Lung (tissue), 12 donors: ENCODE measurements around the gene CNDP1. TPM values are rescaled to one million over a fixed set of nuclear protein-coding genes. Genes with fewer than 3 reads are reported as not detected.

Experiments used
- ATAC-seq: fragments of 200-7000 bp; cut with Tn5 transposase; one replicate; pipeline ENCODE4 v1.9.1; 2020; ENCODE audit warnings: moderate number of reproducible peaks; ENCODE audit not compliant: insufficient read depth, low FRiP score
- DNase-seq, 3 donors: peaks; one replicate each; pipeline ENCODE4 v3.0.0-alpha.2; 2013 to 2017
- H3K27ac ChIP-seq, 2 donors: one replicate each; pipeline ENCODE4 v1.5.1; 2013; ENCODE audit warnings: mild to moderate bottlenecking in 2 of 2, moderate library complexity in 2 of 2, control low read depth in 1 of 2, inconsistent platforms in 1 of 2, low read depth in 1 of 2, low read length in 1 of 2
- H3K27me3 ChIP-seq, 3 donors: one replicate each; pipeline ENCODE4 v1.5.1; 2013; ENCODE audit warnings: low read length in 2 of 3; ENCODE audit not compliant: control insufficient read depth in 3 of 3, insufficient read depth in 3 of 3
- H3K36me3 ChIP-seq, 4 donors: one replicate each; pipeline ENCODE4 v1.5.1; 2013; ENCODE audit warnings: low read length in 4 of 4, mild to moderate bottlenecking in 1 of 4, moderate library complexity in 1 of 4; ENCODE audit not compliant: control insufficient read depth in 4 of 4, insufficient read depth in 4 of 4
- H3K4me1 ChIP-seq, 5 donors: one replicate each; pipeline ENCODE4 v1.5.1; 2013; ENCODE audit warnings: low read length in 5 of 5, mild to moderate bottlenecking in 2 of 5, moderate library complexity in 1 of 5; ENCODE audit not compliant: control insufficient read depth in 5 of 5, insufficient read depth in 5 of 5
- H3K4me3 ChIP-seq: one replicate; pipeline ENCODE4 v1.5.1; 2013; ENCODE audit warnings: mild to moderate bottlenecking, control low read depth, moderate library complexity
- H3K9ac ChIP-seq, 2 donors: one replicate each; pipeline ENCODE4 v1.5.1; 2013; ENCODE audit warnings: low read length in 2 of 2, control low read depth in 1 of 2; ENCODE audit not compliant: insufficient read depth in 1 of 2
- H3K9me3 ChIP-seq, 4 donors: one replicate each; pipeline ENCODE4 v1.5.1; 2013; ENCODE audit warnings: low read length in 3 of 4, mild to moderate bottlenecking in 1 of 4, moderate library complexity in 1 of 4; ENCODE audit not compliant: control insufficient read depth in 4 of 4, insufficient read depth in 3 of 4
- WGBS, 2 donors: extraction: QIAGEN DNeasy Blood & Tissue Kit; methylation state at CpG; one replicate each; pipeline ENCODE4 v1.1.7; 2013; 5-methylcytosine and 5-hydroxymethylcytosine counted together
- polyA plus RNA-seq, 2 donors: library from polyadenylated mRNA; stranded (reverse); fragments of 200-250 nt; gene quantifications; one replicate each; pipeline ENCODE4 v1.2.1, GENCODE V29; 2013
- total RNA-seq, 2 donors: library from RNA; depleted of rRNA in 1 of 2; stranded (reverse); fragments of >200 nt in 1 of 2; gene quantifications; one replicate each; pipeline ENCODE4 v1.2.1, GENCODE V29; 2014 to 2021
- TF ChIP-seq, protein P1 (sequence below): IDR thresholded peaks from 2 replicates; pipeline ENCODE4 v1.5.1; 2012; ENCODE audit warnings: mild to moderate bottlenecking; ENCODE audit errors: control extremely low read depth, extremely low read depth
- donor health status: control.
- donor health status: control.
- donor health status: Bipolar disorder and iron deficiency.
- donor health status: healthy.
- donor health status: DM: yes; HTN: yes; CAD: no.

Gene CNDP1
- total and polyA plus RNA-seq, 4 donors = 0.08 to 0.10 TPM; not detected in 2

DNA sequence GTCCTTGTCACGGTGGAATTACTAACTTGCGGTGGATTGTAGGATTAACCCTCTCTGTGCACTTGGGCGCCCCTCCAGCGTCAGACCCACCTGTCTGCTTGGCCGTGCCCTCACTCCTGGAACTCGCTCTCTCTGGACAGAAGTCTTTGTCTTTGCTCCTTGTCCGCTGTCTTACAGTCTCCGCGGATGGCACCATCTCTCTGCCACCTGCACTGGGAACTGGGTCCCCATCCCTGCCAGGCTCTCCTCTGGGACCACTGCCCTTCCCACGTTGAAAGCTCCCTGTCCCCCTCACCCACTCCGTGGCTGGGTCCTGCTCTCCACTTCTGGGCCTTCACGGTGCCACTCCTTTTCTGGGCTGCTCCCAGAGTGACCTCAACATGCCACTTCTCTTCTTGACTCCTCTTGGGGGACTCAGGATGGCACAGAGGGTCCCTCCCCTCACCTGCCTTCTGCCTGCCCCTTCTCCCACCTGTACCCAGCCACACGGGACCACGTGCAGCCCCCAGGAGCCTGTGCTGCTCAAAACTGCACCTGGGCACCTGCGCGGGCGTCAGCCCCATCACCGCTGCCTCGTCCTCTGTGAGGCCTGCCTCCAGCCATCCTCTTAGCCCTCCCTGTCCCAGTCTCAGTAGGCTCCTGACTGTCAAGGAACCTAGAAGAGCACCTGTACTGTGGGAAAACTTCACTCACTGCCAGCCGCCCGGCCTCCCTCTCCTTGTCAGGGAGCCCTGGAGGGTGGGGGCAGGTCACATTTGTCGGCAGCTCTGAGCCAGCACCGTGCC is 27.0 kb upstream of the CNDP1 start:
- WGBS, 2 donors = 87 to 90% methylated on average over 23 of the region's 23 CpGs
- H3K9ac ChIP-seq = no peak overlapping the region
- H3K27ac ChIP-seq = no peak overlapping the region
- H3K27me3 ChIP-seq = no peaks in the 10 kb centered on the region
- no peak for DNase-seq
- peaks cover 18 to 65% (median 29%) of the 10 kb centered on the region in 4 donors for H3K36me3 ChIP-seq
- peaks cover 0 to 10% (median 0%) of the 10 kb centered on the region in 5 donors for H3K4me1 ChIP-seq
- no peak for ATAC-seq
- no peaks in the 10 kb centered on the region for H3K9me3 ChIP-seq
- no peak overlapping the region for H3K4me3 ChIP-seq
- TF ChIP-seq, protein P1, sequence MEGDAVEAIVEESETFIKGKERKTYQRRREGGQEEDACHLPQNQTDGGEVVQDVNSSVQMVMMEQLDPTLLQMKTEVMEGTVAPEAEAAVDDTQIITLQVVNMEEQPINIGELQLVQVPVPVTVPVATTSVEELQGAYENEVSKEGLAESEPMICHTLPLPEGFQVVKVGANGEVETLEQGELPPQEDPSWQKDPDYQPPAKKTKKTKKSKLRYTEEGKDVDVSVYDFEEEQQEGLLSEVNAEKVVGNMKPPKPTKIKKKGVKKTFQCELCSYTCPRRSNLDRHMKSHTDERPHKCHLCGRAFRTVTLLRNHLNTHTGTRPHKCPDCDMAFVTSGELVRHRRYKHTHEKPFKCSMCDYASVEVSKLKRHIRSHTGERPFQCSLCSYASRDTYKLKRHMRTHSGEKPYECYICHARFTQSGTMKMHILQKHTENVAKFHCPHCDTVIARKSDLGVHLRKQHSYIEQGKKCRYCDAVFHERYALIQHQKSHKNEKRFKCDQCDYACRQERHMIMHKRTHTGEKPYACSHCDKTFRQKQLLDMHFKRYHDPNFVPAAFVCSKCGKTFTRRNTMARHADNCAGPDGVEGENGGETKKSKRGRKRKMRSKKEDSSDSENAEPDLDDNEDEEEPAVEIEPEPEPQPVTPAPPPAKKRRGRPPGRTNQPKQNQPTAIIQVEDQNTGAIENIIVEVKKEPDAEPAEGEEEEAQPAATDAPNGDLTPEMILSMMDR = no peak

DNA sequence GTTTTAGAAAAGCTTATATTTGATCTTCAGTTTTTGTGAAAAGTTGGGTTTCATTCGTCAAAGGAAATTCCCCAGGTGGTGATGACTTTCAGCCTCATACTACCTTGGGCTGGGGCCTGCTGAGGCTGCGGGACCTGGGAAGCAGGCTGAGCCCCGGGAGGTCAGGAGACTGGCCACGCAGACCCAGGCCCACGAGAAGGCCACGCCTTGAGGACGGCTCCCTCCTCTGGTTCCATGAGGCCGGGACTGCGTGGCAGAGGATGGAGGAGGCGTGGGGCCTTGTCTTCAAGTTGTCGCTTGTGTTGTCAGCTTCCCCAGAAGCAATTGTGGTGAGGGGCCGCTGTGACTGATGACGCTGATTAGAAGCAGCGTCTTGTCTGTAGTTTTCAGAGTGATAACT is 26.4 kb upstream of the CNDP1 start:
- no peak overlapping the region for H3K9ac ChIP-seq
- H3K36me3 ChIP-seq = peaks cover 20 to 72% (median 32%) of the 10 kb centered on the region in 4 donors
- WGBS, 2 donors = 93% methylated on average over 14 of the region's 14 CpGs
- TF ChIP-seq, protein P1 = no peak
- no peak for ATAC-seq
- no peak overlapping the region for H3K4me3 ChIP-seq
- no peaks in the 10 kb centered on the region for H3K27me3 ChIP-seq
- H3K27ac ChIP-seq = no peak overlapping the region
- no peaks in the 10 kb centered on the region for H3K9me3 ChIP-seq
- no peak for DNase-seq
- peaks cover 0 to 10% (median 0%) of the 10 kb centered on the region in 5 donors for H3K4me1 ChIP-seq

DNA sequence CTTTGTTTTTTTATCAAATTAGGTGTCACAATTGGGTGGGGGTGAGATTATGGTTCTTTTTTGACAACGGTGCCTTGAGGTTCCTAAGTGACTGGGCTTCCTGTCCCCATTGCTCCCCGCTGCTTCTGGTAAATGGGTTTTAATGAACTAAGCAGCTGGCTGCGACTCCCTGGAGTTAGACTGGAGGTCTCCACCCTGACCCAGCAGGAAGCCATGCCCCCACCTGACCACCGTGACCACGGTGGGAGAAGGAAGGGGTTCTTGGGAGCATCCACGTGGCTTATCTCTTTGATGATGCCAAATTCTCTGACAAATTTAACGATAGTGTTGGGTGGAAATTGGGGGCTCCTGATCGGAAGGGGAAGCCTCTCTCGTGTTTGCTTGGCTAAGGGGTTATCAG is 25.9 kb upstream of the CNDP1 start:
- Histone ChIP-seq H3K27ac (no peak overlapping the region), H3K4me3 (no peak overlapping the region), H3K36me3 (peaks cover 22 to 73% (median 30%) of the 10 kb centered on the region in 4 donors), H3K9ac (no peak overlapping the region), H3K4me1 (peaks cover 0 to 10% (median 0%) of the 10 kb centered on the region in 5 donors), H3K27me3 (no peaks in the 10 kb centered on the region), H3K9me3 (no peaks in the 10 kb centered on the region)
- 83 to 85% methylated on average over 9 of the region's 9 CpGs for WGBS, 2 donors
- DNase-seq = no peak
- TF ChIP-seq, protein P1 = no peak
- no peak for ATAC-seq

DNA sequence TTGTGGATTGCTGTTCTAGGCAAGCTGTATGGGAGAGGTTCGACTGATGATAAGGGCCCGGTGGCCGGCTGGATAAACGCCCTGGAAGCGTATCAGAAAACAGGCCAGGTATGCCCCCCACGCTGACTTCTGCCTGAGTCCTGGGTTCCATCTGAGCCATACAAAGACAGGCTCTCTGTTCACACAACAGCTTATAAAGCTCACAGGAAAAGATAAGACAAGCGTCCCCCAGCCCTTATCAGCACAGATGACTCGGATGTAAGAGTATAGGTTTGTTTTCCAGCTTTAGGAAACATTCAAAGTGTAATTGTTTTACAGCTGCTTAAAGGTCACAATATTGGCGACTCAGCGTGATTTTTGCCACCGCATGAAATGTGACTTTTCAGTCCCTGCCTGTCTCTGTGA is 25.5 kb upstream of the CNDP1 start:
- WGBS, 2 donors = 92 to 93% methylated on average over 11 of the region's 11 CpGs
- peaks cover 22 to 75% (median 29%) of the 10 kb centered on the region in 4 donors for H3K36me3 ChIP-seq
- H3K9me3 ChIP-seq = no peaks in the 10 kb centered on the region
- no peak for ATAC-seq
- no peak overlapping the region for H3K9ac ChIP-seq
- no peak overlapping the region for H3K27ac ChIP-seq
- H3K4me1 ChIP-seq = peaks cover 0 to 10% (median 0%) of the 10 kb centered on the region in 5 donors
- TF ChIP-seq, protein P1 = no peak
- H3K4me3 ChIP-seq = no peak overlapping the region
- DNase-seq = no peak
- no peaks in the 10 kb centered on the region for H3K27me3 ChIP-seq
